Smooth muscle cell (in vitro differentiated cells): Measurements from ENCODE around the gene IPPK. TPM values are rescaled to one million over a fixed set of nuclear protein-coding genes. Genes with fewer than 3 reads are reported as not detected.
A peak's percentile ranks its signal among the peaks of the same experiment; 100 is the strongest.

Experiments
- DNase-seq: peaks from one replicate; lab custom pipeline; 2025; ENCODE audit not compliant: unreplicated experiment; lab: John Stamatoyannopoulos, UW
- H2AFZ ChIP-seq: fragments of 200-600 bp; sonication (generic); 2 replicates; pipeline ENCODE4 v1.6.0; 2016; ENCODE audit warnings: antibody characterized with exemption, low read depth, mild to moderate bottlenecking
- H3F3A ChIP-seq: fragments of 200-600 bp; sonication (generic); 2 replicates; pipeline ENCODE4 v1.6.0; 2017; ENCODE audit warnings: antibody characterized with exemption, low read depth
- H3K27ac ChIP-seq: fragments of 200-600 bp; sonication (generic); 2 replicates; pipeline ENCODE4 v1.5.1; 2016; ENCODE audit warnings: low read depth, mild to moderate bottlenecking
- H3K27me3 ChIP-seq: fragments of 200-600 bp; sonication (generic); 2 replicates; pipeline ENCODE4 v1.6.1; 2016; ENCODE audit warnings: low read depth, mild to moderate bottlenecking
- H3K36me3 ChIP-seq: fragments of 200-600 bp; sonication (generic); 2 replicates; pipeline ENCODE4 v1.5.1; 2016; ENCODE audit warnings: low read depth
- H3K4me1 ChIP-seq: fragments of 200-600 bp; sonication (generic); 2 replicates; pipeline ENCODE4 v1.5.1; 2016; ENCODE audit warnings: low read depth
- H3K4me2 ChIP-seq: fragments of 200-600 bp; sonication (generic); 2 replicates; pipeline ENCODE4 v1.6.0; 2016; ENCODE audit warnings: mild to moderate bottlenecking
- H3K4me3 ChIP-seq: fragments of 200-600 bp; sonication (generic); 2 replicates; pipeline ENCODE4 v1.5.1; 2016; ENCODE audit warnings: mild to moderate bottlenecking
- H3K79me2 ChIP-seq: fragments of 200-600 bp; sonication (generic); 2 replicates; pipeline ENCODE4 v1.6.0; 2016; ENCODE audit warnings: low read depth, mild to moderate bottlenecking
- H3K9ac ChIP-seq: fragments of 200-600 bp; sonication (generic); 2 replicates; pipeline ENCODE4 v1.6.0; 2016; ENCODE audit warnings: low read depth
- H3K9me3 ChIP-seq: fragments of 200-600 bp; sonication (generic); replicated peaks from 2 replicates; pipeline ENCODE4 v1.5.1; 2016; ENCODE audit warnings: low read depth
- H4K20me1 ChIP-seq: fragments of 200-600 bp; sonication (generic); 2 replicates; pipeline ENCODE4 v1.6.0; 2016; ENCODE audit warnings: low read depth
- CTCF ChIP-seq: fragments of 200-600 bp; sonication (generic); IDR thresholded peaks from 2 replicates; pipeline ENCODE4 v1.5.1; 2017; ENCODE audit warnings: borderline replicate concordance, mild to moderate bottlenecking, antibody characterized with exemption; ENCODE audit not compliant: insufficient read depth, poor library complexity, severe bottlenecking
- WGBS: methylation state at CpG from one replicate; pipeline ENCODE4 v1.1.7; 2016; ENCODE audit warnings: low lambda C conversion rate; 5-methylcytosine and 5-hydroxymethylcytosine counted together
- polyA plus RNA-seq: library from polyadenylated mRNA; unstranded; fragments of >200 nt; fragmentation: Nextera tagmentation; extraction: Ambion mirVana; gene quantifications from 2 replicates; pipeline ENCODE4 v1.2.1, GENCODE V29; 2016
- total RNA-seq: library from RNA; depleted of rRNA; stranded (reverse); fragments of >200 nt; gene quantifications from 2 replicates; pipeline ENCODE4 v1.2.3, GENCODE V29; 2014

IPPK gene
- total and polyA plus RNA-seq, 2 experiments from 2014 or later = 9.4 to 22.1 TPM

DNA sequence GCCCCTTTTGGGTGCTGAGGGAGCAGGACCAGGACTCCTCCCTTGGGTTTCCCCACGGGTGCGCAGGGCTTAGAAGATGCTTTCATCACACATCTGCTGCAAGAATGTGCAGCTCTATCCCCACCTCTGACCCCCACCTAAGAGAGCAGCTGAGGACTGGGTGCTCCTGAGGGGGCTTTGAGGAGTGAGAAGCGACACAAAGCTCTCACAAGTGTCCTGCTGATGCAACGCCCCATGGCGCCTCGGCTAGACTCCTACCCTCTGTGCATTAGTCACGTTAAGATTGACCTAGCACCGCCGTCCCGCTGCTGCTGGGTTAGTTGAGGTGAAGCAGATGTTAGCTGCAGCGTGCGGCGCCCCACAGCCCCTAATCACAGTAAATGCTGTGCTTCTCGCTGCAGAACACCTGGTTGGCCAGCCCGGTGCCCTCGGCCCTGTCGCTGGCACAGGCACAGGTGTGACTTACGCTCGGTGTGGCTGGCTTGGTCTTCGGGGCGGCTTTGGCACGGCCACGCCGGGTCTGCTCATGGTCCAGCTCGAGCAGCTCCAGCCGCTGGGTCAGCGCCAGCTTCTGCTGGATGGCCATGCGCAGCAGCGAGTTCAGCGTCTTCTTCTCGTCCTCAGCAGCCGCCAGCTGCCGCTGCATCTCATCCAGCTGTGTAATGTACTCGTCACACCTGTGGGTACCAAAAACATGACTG lies 45.0 kb upstream of the IPPK start:
- Histone ChIP-seq H3K27me3 (no peaks in the 10 kb centered on the region), H3K36me3 (no peaks in the 10 kb centered on the region), H2AFZ (no peak overlapping the region), H3K4me3 (no peak overlapping the region), H3K4me2 (peak overlapping the region; percentile 25), H4K20me1 (peaks cover 32% of the 10 kb centered on the region), H3K4me1 (no peaks in the 10 kb centered on the region), H3K9me3 (no peaks in the 10 kb centered on the region), H3K79me2 (no peaks in the 10 kb centered on the region), H3F3A (no peaks in the 10 kb centered on the region), H3K27ac (no peak overlapping the region), H3K9ac (no peak overlapping the region)
- DNase-seq = no peak
- no peak for TF ChIP-seq CTCF
- 95% methylated on average over 34 of the region's 34 CpGs for WGBS

DNA sequence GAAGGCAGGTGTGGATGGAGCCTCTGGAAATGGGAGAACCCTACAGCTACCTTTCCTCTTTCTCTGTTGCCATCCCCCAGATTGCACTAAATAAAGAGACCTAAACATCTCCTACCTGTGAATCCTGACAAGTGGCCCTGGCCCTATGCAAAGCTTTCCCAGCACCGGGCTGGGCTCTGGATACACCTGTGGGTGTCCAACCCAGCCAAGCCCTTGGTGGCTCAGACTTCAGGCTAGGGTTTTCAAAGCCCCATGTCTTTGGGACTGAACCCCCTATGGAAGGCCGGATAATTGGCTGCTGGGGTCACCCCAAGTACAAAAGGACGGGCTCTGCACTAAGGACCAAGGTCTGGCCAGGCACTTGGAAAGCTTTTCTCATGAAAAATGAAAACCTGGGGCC lies 44.1 kb upstream of the IPPK start:
- DNase-seq = no peak
- H3K36me3 ChIP-seq = no peaks in the 10 kb centered on the region
- no peaks in the 10 kb centered on the region for H3K4me1 ChIP-seq
- WGBS = 97% methylated on average over 3 of the region's 3 CpGs
- no peaks in the 10 kb centered on the region for H3F3A ChIP-seq
- no peak for TF ChIP-seq CTCF
- H3K9me3 ChIP-seq = no peaks in the 10 kb centered on the region
- H3K79me2 ChIP-seq = no peaks in the 10 kb centered on the region
- H3K4me2 ChIP-seq = no peak overlapping the region
- H2AFZ ChIP-seq = no peak overlapping the region
- H3K9ac ChIP-seq = no peak overlapping the region
- H4K20me1 ChIP-seq = peaks cover 32% of the 10 kb centered on the region
- H3K4me3 ChIP-seq = no peak overlapping the region
- no peaks in the 10 kb centered on the region for H3K27me3 ChIP-seq
- no peak overlapping the region for H3K27ac ChIP-seq

GRCh38 chr9:92713528-92713927 lies 43.6 kb upstream of the IPPK start:
- H3K36me3 ChIP-seq = no peaks in the 10 kb centered on the region
- TF ChIP-seq CTCF = no peak

GRCh38 chr9:92712767-92713166 lies 42.8 kb upstream of the IPPK start:
- Histone ChIP-seq H3K4me3 (no peak overlapping the region), H3K79me2 (no peaks in the 10 kb centered on the region), H3K4me1 (no peaks in the 10 kb centered on the region), H3K4me2 (no peak overlapping the region), H2AFZ (no peak overlapping the region), H3K27me3 (no peaks in the 10 kb centered on the region), H4K20me1 (peaks cover 32% of the 10 kb centered on the region), H3K9me3 (no peaks in the 10 kb centered on the region), H3K9ac (no peak overlapping the region), H3F3A (no peaks in the 10 kb centered on the region), H3K36me3 (no peaks in the 10 kb centered on the region), H3K27ac (no peak overlapping the region)
- WGBS = 97% methylated on average over 15 of the region's 15 CpGs
- TF ChIP-seq CTCF = no peak
- DNase-seq = no peak

More at GRCh38 chr9:92713528-92713927, 43.6 kb upstream of the IPPK start:
- no peak overlapping the region for H3K9ac ChIP-seq
- no peaks in the 10 kb centered on the region for H3K9me3 ChIP-seq
- H3K27me3 ChIP-seq = no peaks in the 10 kb centered on the region
- H2AFZ ChIP-seq = no peak overlapping the region
- WGBS = 98% methylated on average over 15 of the region's 15 CpGs
- H3K4me3 ChIP-seq = no peak overlapping the region
- no peaks in the 10 kb centered on the region for H3K4me1 ChIP-seq
- no peak overlapping the region for H3K4me2 ChIP-seq
- peaks cover 32% of the 10 kb centered on the region for H4K20me1 ChIP-seq
- H3K79me2 ChIP-seq = no peaks in the 10 kb centered on the region
- no peaks in the 10 kb centered on the region for H3F3A ChIP-seq
- DNase-seq = no peak
- no peak overlapping the region for H3K27ac ChIP-seq
